ENCODE measurements around the gene HOXA9. TPM values are rescaled to one million over a fixed set of nuclear protein-coding genes. Genes with fewer than 3 reads are reported as not detected.

HOXA9 gene
- total RNA-seq, 2 donors from 2014 or later = not detected

DNA sequence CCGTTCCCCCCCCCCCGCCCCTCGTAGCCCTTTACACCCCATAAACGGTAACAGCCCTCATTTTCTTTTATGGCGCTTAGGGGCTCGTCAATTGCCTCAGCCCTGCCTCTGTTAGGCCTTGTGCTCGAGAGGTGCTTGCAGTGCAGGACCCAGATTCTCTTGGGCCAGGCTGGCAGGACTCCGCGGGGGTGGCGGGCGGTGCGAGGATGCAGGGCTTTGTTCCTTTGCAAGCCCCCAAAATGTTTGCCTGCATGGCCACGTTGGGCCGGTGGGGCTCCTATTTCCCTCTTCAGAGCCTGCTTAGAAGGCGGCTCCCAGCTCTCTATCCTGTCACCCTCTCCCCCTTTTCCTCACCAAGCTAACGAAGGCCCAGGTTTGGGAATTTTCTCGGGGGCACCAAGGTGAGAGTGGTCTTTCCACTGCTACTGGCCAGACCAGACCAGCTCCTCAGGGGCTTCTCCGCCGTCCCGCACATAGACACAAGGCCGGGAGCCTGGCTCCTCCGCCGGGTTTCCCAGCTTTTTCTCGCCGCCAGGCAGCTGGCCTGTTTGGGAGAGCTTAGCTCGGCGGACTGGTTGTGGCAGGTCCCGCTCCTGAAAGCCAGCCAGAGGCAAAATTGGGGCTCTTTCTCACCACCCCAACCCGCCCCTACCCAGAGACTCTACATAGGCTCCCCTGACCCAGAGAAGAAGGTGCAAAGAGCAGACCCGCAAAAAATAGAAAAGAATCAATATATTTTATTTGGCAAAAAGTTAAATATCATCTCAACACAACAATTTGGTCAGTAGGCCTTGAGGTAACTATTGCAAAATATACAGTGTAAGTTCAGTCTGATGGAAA lies 3.4 kb downstream of the HOXA9 start:
- DNase-seq (ENCODE audit: low spot score) = no peak
- TF ChIP-seq, protein P1, sequence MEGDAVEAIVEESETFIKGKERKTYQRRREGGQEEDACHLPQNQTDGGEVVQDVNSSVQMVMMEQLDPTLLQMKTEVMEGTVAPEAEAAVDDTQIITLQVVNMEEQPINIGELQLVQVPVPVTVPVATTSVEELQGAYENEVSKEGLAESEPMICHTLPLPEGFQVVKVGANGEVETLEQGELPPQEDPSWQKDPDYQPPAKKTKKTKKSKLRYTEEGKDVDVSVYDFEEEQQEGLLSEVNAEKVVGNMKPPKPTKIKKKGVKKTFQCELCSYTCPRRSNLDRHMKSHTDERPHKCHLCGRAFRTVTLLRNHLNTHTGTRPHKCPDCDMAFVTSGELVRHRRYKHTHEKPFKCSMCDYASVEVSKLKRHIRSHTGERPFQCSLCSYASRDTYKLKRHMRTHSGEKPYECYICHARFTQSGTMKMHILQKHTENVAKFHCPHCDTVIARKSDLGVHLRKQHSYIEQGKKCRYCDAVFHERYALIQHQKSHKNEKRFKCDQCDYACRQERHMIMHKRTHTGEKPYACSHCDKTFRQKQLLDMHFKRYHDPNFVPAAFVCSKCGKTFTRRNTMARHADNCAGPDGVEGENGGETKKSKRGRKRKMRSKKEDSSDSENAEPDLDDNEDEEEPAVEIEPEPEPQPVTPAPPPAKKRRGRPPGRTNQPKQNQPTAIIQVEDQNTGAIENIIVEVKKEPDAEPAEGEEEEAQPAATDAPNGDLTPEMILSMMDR (IDR thresholded peaks at IDR 0.05) = no peak
- Histone ChIP-seq H3K36me3 (no peaks in the 10 kb centered on the region), H3K4me1 (ENCODE audit: control insufficient read depth in 1 of 2, low read depth in 2 of 2) (peaks cover 10 to 28% of the 10 kb centered on the region in 2 donors), H3K4me3 (no peak overlapping the region), H3K27ac (no peak overlapping the region), H3K9me3 (no peaks in the 10 kb centered on the region), H3K27me3 (replicated peaks; ENCODE audit: insufficient read depth) (peaks cover 9% of the 10 kb centered on the region)
- no peak for ATAC-seq (ENCODE audit: insufficient number of reproducible peaks, low FRiP score, low read depth)

DNA sequence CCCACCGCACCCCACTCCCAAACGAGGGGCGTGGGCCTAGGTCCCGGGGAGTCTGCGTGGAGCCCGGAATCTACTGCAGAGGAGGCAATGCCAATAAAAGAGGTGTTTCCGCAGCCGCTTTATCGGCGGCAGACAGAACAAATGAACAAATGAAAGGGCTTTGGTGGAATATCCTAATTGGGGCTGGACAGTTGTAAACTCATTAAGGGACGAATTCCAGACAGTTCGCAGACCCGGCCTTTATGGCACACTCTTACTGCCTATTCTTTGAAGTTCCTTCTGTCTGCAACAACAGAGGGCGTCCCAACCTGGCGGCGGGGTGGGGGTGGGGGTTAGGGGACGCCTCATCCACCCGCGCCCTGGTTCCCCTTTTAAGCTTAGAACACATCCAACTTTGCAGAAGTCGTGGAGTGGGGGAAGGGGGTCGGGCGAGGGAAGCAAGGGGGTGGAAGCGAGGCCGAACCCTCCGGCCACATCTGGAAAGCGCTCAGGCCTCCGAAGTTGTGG lies 4.1 kb downstream of the HOXA9 start:
- no peak for DNase-seq (ENCODE audit: low spot score)

DNA sequence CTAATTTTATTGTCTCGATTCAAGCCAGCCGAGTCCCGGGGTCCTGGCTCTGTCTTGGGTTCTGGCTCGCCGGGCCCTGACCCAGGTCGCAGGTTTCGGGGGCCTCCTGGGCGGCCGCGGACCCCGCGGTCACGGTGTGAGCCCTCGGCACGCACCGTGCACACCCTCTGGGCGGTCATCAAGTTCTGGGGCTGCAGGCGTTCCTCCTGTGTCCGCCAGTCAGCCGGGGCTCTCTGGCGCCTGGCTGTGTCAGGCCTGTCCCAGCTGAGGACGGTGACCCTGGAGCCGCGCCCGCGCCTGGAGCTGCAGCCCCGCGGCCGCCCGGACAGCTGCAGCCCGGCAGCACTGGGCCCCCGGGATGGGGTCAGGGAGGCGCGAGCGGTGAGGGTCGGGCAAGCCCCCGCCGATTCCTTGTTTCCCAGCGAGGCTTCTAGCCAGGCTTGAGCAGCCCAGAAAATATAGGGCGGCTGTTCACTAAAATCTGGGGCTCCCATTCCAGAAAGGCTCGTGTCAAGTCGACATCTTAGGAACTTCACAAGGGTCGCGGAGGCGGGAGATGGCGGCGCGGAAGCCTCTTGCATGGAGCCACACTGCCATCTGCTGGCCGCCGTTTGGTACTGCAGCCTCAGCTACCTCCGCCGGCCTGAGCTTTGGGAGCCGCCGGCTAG lies 4.7 kb downstream of the HOXA9 start:
- Histone ChIP-seq H3K27ac (no peak overlapping the region), H3K9me3 (no peaks in the 10 kb centered on the region), H3K4me3 (peak overlapping the region; percentile 78), H3K27me3 (replicated peaks; ENCODE audit: insufficient read depth) (peaks cover 4% of the 10 kb centered on the region), H3K4me1 (ENCODE audit: control insufficient read depth in 1 of 2, low read depth in 2 of 2) (peaks cover 11 to 26% of the 10 kb centered on the region in 2 donors), H3K36me3 (no peaks in the 10 kb centered on the region)
- DNase-seq (ENCODE audit: low spot score) = peak; percentile 54
- TF ChIP-seq, protein P1 (IDR thresholded peaks at IDR 0.05) = no peak
- peak; percentile 7 for ATAC-seq (ENCODE audit: insufficient number of reproducible peaks, low FRiP score, low read depth)

More for the DNA sequence above, 4.1 kb downstream of the HOXA9 start:
- no peaks in the 10 kb centered on the region for H3K9me3 ChIP-seq
- no peaks in the 10 kb centered on the region for H3K36me3 ChIP-seq
- TF ChIP-seq, protein P1 (IDR thresholded peaks at IDR 0.05) = no peak
- peaks cover 9% of the 10 kb centered on the region for H3K27me3 ChIP-seq (replicated peaks; ENCODE audit: insufficient read depth)
- no peak overlapping the region for H3K27ac ChIP-seq
- peaks cover 10 to 24% of the 10 kb centered on the region in 2 donors for H3K4me1 ChIP-seq (ENCODE audit: control insufficient read depth in 1 of 2, low read depth in 2 of 2)
- H3K4me3 ChIP-seq = peak overlapping the region; percentile 78
- ATAC-seq (ENCODE audit: insufficient number of reproducible peaks, low FRiP score, low read depth) = no peak

- ATAC-seq (ENCODE audit: insufficient number of reproducible peaks, low FRiP score, low read depth) (no peak), DNase-seq (ENCODE audit: low spot score) (no peak)
- H3K36me3 ChIP-seq = no peaks in the 10 kb centered on the region
- H3K27me3 ChIP-seq (replicated peaks; ENCODE audit: insufficient read depth) = no peaks in the 10 kb centered on the region
- no peaks in the 10 kb centered on the region for H3K9me3 ChIP-seq
- TF ChIP-seq, protein P1 (IDR thresholded peaks at IDR 0.05) = no peak
- H3K4me1 ChIP-seq (ENCODE audit: control insufficient read depth in 1 of 2, low read depth in 2 of 2) = peaks cover 10 to 26% of the 10 kb centered on the region in 2 donors
- H3K27ac ChIP-seq = no peak overlapping the region
- H3K4me3 ChIP-seq = peak overlapping the region; percentile 78
These were observed 5.2 kb downstream of the HOXA9 start for GRCh38 chr7:27160145-27160545.
